ENCODE data around the gene HOXB4. TPM values are rescaled to one million over a fixed set of nuclear protein-coding genes. Genes with fewer than 3 reads are reported as not detected.

HOXB4 gene
- total RNA-seq, 1 experiment from 2014 or later, result 0.22 TPM

DNA sequence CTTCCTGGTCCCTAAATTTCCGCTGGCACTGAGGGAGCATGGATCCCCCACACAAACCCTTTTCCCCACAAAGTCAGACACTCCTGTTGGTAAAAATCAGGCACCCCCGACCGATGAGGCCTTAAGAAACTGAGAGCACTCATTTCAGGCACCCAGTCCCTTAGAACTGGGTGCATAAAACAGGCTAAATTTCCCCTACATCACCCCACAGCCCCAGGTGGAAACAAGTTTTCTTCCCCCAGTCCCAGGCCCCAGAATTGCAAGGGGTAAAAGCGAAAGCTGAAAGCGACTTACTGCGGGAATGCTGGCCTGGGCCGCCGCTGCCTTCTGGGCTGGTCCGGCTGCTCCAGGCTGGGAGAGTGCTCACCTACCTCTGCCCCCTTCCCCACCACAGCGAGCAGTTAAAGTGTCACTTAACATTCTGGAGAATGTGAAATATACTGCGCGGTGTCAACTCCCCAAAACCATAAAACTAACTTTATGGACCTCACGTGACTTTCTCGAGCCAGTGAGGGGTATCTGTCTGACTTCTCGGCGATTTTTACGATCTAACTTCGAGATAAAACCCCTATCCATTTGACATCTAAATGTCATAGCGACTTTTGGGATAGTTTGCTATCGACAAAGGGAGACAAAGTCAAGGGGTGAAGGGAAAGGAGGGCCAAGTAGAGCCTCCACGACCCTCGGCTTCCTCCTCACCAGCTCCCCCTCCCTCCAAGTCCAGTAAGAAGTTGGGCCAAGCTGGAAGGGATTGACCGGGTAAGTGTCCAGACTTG lies 11.9 kb upstream of the HOXB4 start, which contains the start of gene HOXB3:
Gene HOXB3, minus strand, starts transcription at position 411 of the 776 bp plus-strand sequence. CDS start 37,767 bp downstream, outside the sequence.
- Histone ChIP-seq H3K9me3 (ENCODE audit: low read length) (no peaks in the 10 kb centered on the region), H2AFZ (ENCODE audit: low read length) (no peak within 1 kb of the TSS), H3K79me2 (ENCODE audit: low read length) (no peaks in the 10 kb centered on the region), H3K4me3 (ENCODE audit: low read length) (no peak within 1 kb of the TSS), H3K9ac (ENCODE audit: low read length) (no peak within 1 kb of the TSS), H3F3A (ENCODE audit: low read length, unreplicated experiment) (no peaks in the 10 kb centered on the region), H3K27me3 (ENCODE audit: low read length) (no peaks in the 10 kb centered on the region), H3K36me3 (ENCODE audit: low read depth, low read length) (no peaks in the 10 kb centered on the region), H3K9me2 (replicated peaks; ENCODE audit: low read length) (no peaks in the 10 kb centered on the region), H3K4me1 (ENCODE audit: insufficient read depth, low read length) (peaks cover 14% of the 10 kb centered on the region), H3K4me2 (ENCODE audit: low read length) (no peak within 1 kb of the TSS), H3K27ac (ENCODE audit: low read length) (no peak within 1 kb of the TSS), H4K20me1 (ENCODE audit: low read length) (no peaks in the 10 kb centered on the region)
- no peak for ATAC-seq
- ChIA-PET CTCF (no interaction called here), POLR2A (ENCODE audit: unreplicated experiment) (no interaction called here)
- BruUV-seq (replicated peaks), result no TSS peak
- DNase-seq, result no peak
- intact Hi-C loops (cut with micrococcal nuclease), result no loop called here
- TF ChIP-seq EZH2phosphoT487 (IDR thresholded peaks at IDR 0.05; ENCODE audit: borderline replicate concordance, low read length) (no peak), EZH2 (IDR thresholded peaks at IDR 0.05; ENCODE audit: low read length, unreplicated experiment) (no peak)
- TF ChIP-seq, protein P1, sequence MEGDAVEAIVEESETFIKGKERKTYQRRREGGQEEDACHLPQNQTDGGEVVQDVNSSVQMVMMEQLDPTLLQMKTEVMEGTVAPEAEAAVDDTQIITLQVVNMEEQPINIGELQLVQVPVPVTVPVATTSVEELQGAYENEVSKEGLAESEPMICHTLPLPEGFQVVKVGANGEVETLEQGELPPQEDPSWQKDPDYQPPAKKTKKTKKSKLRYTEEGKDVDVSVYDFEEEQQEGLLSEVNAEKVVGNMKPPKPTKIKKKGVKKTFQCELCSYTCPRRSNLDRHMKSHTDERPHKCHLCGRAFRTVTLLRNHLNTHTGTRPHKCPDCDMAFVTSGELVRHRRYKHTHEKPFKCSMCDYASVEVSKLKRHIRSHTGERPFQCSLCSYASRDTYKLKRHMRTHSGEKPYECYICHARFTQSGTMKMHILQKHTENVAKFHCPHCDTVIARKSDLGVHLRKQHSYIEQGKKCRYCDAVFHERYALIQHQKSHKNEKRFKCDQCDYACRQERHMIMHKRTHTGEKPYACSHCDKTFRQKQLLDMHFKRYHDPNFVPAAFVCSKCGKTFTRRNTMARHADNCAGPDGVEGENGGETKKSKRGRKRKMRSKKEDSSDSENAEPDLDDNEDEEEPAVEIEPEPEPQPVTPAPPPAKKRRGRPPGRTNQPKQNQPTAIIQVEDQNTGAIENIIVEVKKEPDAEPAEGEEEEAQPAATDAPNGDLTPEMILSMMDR (conservative IDR thresholded peaks at IDR 0.05; ENCODE audit: low read depth, low read length), result no peak

DNA sequence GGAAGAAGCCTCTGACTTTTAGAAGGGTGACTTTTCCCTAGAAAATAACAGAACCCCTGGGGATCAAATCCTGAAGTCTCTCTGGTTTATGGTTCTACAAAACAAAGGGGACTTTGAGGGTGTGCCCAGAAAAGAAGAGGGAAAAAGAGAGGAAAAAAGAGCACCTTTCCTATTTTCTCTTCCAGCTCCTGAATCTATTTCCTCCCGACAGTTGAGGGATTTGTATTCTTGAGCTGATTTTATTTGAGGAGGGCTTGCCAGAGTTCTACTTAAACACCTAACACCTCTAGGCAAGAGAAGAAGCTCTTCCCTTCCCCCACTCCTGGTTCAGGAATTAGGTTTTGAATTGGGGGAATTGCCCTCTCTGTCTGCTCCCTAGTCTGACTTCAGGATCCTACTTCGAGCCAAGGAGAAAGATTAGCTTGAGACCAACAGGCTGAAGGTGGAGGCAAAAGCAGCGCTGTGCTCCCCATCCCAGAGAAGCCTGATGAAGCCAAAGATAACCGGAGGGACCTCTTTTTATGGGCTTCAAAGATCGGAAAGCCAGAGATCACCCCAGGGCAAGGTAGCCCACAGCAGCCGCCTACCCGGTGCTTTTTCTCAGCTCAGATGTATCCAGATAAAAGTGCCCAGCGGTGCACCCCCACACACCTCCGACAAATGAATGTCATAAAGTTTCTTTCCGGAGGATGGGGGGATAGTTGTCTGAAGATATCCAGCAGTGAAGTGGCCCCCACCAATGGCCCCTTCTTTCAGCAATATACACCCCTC lies 11.1 kb upstream of the HOXB4 start:
- H3K4me1 ChIP-seq (ENCODE audit: insufficient read depth, low read length), result peaks cover 18% of the 10 kb centered on the region
- no peak overlapping the region for H3K27ac ChIP-seq (ENCODE audit: low read length)

More for the DNA sequence above, 11.1 kb upstream of the HOXB4 start:
- intact Hi-C loops (cut with micrococcal nuclease), result no loop called here
- Histone ChIP-seq H3F3A (ENCODE audit: low read length, unreplicated experiment) (no peaks in the 10 kb centered on the region), H3K9ac (ENCODE audit: low read length) (no peak overlapping the region), H3K9me2 (replicated peaks; ENCODE audit: low read length) (no peaks in the 10 kb centered on the region), H2AFZ (ENCODE audit: low read length) (no peak overlapping the region), H3K4me3 (ENCODE audit: low read length) (no peak overlapping the region), H3K9me3 (ENCODE audit: low read length) (no peaks in the 10 kb centered on the region), H3K79me2 (ENCODE audit: low read length) (0 out of 2 replicates have a peak, but pooled peaks cover under 1% of the 10 kb centered on the region), H3K4me2 (ENCODE audit: low read length) (no peak overlapping the region), H3K36me3 (ENCODE audit: low read depth, low read length) (no peaks in the 10 kb centered on the region), H3K27me3 (ENCODE audit: low read length) (no peaks in the 10 kb centered on the region), H4K20me1 (ENCODE audit: low read length) (no peaks in the 10 kb centered on the region)
- ATAC-seq (no peak), DNase-seq (no peak)
- ChIA-PET POLR2A (ENCODE audit: unreplicated experiment) (no interaction called here), CTCF (interaction anchor here (1.6 kb wide), 1 partner anchor 255 kb away, joined by 3 read pairs; no protein-coding TSS in a partner anchor)
- TF ChIP-seq EZH2phosphoT487 (IDR thresholded peaks at IDR 0.05; ENCODE audit: borderline replicate concordance, low read length) (no peak), EZH2 (IDR thresholded peaks at IDR 0.05; ENCODE audit: low read length, unreplicated experiment) (no peak)
- TF ChIP-seq, protein P1 (conservative IDR thresholded peaks at IDR 0.05; ENCODE audit: low read depth, low read length), result no peak
- BruUV-seq (replicated peaks), result no TSS peak

Measured in PC-3 (cell line).